ENCODE data around the gene ROBO1.

Gene ROBO1

DNA sequence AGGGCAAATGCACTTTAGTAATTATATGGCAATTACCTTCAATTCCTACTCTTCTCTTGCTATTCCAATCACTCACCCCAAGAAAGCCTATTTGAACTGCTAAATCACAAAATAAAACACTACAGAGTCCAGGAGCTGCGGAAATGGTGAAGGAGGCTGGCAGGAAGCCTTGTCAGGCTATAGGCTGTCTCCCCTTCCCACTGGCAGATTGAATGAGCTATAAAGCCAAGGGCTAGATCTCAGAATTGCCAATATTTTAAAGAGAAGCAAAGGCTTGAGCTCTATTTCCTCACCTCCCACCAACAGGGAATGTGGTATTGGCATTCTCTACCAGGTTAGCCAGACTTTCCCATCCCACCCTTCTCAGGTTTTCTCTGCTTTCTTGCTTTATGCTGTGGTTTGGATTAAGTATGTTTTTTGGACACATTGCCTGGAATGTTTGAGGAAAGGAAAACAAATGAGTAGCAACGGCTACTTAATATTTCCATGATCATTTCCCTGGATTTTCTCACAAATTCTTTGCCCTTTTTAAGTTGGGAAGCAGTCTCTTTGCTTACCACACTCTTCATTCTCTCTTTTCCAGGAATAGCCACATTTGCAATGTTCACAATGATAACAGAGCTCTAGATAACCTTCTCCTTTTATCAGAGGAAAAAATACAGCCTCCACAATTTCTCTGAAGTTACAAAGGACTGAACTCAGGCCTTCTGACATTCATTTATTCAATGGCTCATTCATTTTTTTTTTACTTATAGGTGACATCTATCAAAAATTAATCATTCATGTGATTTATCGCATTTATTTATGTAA, 1125.4 kb downstream of the ROBO1 start:
- Mint-ChIP-seq H3K4me1 (peaks cover 7% of the 10 kb centered on the region), H3K27me3 (ENCODE audit: low read depth, poor library complexity) (no peaks in the 10 kb centered on the region), H3K36me3 (ENCODE audit: low read depth) (peaks cover 39% of the 10 kb centered on the region), H3K27ac (no peak overlapping the region), H3K4me3 (no peak overlapping the region), H3K9me3 (no peaks in the 10 kb centered on the region)
- DNase-seq, result no peak
- TF ChIP-seq, protein P1, sequence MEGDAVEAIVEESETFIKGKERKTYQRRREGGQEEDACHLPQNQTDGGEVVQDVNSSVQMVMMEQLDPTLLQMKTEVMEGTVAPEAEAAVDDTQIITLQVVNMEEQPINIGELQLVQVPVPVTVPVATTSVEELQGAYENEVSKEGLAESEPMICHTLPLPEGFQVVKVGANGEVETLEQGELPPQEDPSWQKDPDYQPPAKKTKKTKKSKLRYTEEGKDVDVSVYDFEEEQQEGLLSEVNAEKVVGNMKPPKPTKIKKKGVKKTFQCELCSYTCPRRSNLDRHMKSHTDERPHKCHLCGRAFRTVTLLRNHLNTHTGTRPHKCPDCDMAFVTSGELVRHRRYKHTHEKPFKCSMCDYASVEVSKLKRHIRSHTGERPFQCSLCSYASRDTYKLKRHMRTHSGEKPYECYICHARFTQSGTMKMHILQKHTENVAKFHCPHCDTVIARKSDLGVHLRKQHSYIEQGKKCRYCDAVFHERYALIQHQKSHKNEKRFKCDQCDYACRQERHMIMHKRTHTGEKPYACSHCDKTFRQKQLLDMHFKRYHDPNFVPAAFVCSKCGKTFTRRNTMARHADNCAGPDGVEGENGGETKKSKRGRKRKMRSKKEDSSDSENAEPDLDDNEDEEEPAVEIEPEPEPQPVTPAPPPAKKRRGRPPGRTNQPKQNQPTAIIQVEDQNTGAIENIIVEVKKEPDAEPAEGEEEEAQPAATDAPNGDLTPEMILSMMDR (IDR thresholded peaks at IDR 0.05), result no peak

DNA sequence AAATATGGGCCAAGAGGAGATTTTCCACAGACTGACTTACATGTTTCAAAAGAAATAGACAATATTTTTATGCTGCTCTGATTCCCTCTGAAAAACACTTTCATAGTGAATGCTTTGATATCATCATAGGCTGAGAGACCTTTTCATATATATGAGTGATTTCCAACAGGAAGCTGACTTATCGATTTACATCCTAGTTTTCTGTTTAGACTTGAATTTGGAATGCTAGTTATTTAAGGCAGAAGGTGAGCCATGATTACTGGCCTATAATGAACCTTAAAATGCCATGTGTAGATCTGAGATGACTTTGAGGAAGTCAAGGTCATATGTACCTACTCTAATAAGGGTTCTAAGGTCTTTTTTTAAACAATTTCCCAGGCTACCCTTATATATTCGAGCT, 1126.1 kb downstream of the ROBO1 start:
- Mint-ChIP-seq H3K27me3 (ENCODE audit: low read depth, poor library complexity) (no peaks in the 10 kb centered on the region), H3K4me1 (peaks cover 3% of the 10 kb centered on the region), H3K9me3 (no peaks in the 10 kb centered on the region), H3K27ac (no peak overlapping the region), H3K4me3 (no peak overlapping the region), H3K36me3 (ENCODE audit: low read depth) (peaks cover 43% of the 10 kb centered on the region)
- DNase-seq, result no peak
- TF ChIP-seq, protein P1 (IDR thresholded peaks at IDR 0.05), result no peak

DNA sequence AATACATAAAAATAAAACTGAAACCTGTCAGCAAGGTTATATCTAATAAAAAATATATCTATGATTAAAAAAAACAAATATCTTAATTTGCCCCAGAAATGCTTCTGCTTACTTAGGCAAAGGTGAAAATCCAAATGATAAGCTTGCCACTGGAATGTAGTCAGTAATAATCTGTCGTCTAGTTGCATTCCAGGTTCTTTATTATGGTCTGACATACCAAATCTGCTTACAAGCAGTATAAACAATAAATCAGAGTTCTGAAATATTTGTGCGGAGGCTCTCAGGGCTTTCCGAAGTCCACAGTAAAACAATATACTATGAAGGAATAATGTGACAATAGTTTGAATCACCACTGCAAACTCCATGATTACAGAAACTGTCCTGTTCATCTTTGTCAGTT, 1133.5 kb downstream of the ROBO1 start:
- Mint-ChIP-seq H3K27ac (no peak overlapping the region), H3K4me3 (no peak overlapping the region), H3K27me3 (ENCODE audit: low read depth, poor library complexity) (no peaks in the 10 kb centered on the region), H3K9me3 (no peaks in the 10 kb centered on the region), H3K36me3 (ENCODE audit: low read depth) (peaks cover 56% of the 10 kb centered on the region), H3K4me1 (peaks cover 12% of the 10 kb centered on the region)
- TF ChIP-seq, protein P1 (IDR thresholded peaks at IDR 0.05), result no peak
- DNase-seq, result no peak

DNA sequence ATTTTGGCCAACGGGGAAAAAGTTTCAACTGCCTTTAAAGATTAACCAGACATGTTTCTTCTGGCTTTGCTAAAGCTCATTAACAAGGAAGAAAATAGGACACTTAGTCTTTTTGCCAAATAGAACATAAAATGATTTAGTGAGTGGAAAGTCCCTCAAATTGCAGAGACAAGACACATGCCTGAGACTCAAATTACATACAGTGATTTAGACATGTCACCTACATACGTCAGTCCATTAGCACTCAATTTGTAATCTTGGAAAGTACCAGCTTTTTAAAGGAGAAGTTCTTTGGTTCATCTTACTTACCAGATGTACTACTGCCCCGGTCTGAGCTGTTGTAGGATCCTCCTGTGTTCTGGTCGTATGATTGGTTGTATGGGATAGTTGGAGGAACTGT, 1134.2 kb downstream of the ROBO1 start:
- Mint-ChIP-seq H3K27ac (peak overlapping the region; percentile 40), H3K4me1 (peaks cover 12% of the 10 kb centered on the region), H3K27me3 (ENCODE audit: low read depth, poor library complexity) (no peaks in the 10 kb centered on the region), H3K36me3 (ENCODE audit: low read depth) (peaks cover 60% of the 10 kb centered on the region), H3K4me3 (no peak overlapping the region), H3K9me3 (no peaks in the 10 kb centered on the region)
- no peak for DNase-seq
- TF ChIP-seq, protein P1 (IDR thresholded peaks at IDR 0.05), result no peak

GRCh38 chr3:78632925-78633553, 1134.8 kb downstream of the ROBO1 start:
- TF ChIP-seq, protein P1 (IDR thresholded peaks at IDR 0.05), result no peak
- DNase-seq, result no peak
- Mint-ChIP-seq H3K27me3 (ENCODE audit: low read depth, poor library complexity) (no peaks in the 10 kb centered on the region), H3K9me3 (no peaks in the 10 kb centered on the region), H3K27ac (peak overlapping the region; percentile 40), H3K4me1 (peaks cover 12% of the 10 kb centered on the region), H3K36me3 (ENCODE audit: low read depth) (peaks cover 64% of the 10 kb centered on the region), H3K4me3 (no peak overlapping the region)
